Articular chondrocyte of knee joint (primary cell): ENCODE data around the gene OR8S1. TPM values are rescaled to one million over a fixed set of nuclear protein-coding genes. Genes with fewer than 3 reads are reported as not detected.

Experiments used
- total RNA-seq: library from RNA; depleted of rRNA; stranded (reverse); fragments of >200 nt; gene quantifications from 2 replicates; pipeline ENCODE4 v1.2.3, GENCODE V29; 2012

Gene OR8S1
- total RNA-seq = not detected in 2 replicates

DNA sequence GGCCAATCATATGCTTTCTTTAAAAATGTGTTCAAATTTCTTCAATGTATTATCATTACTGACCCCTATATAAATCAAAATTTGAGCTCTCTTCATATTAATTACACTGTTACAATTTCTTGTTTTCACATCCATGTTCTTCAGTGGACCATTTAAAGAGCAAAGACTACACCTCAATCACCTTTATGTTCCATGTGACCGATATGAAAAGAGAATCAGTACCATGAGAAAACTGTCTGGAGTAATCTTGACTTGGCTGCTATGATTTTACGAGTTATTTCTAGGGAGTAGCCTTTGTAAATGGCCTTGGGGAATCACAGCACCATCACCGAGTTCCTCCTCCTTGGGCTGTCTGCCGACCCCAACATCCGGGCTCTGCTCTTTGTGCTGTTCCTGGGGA lies at the start of gene OR8S1:
Gene OR8S1, plus strand, starts transcription at position 301 of the 400 bp plus-strand sequence. Its CDS starts 0 bp downstream, at position 301.

GRCh38 chr12:48482198-48482597 lies 43.2 kb upstream of the OR8S1 start, which contains the start of gene C12orf54:
Gene C12orf54, plus strand, starts transcription at chr12:48482498. Its CDS starts 799 bp downstream, at chr12:48483297.

GRCh38 chr12:48569946-48570345 lies 44.5 kb downstream of the OR8S1 start, which contains the start of gene LALBA:
Gene LALBA, minus strand, starts transcription at chr12:48570046. Its CDS starts 26 bp downstream, at chr12:48570020.

Other genes with a start within 250 kb of the OR8S1 start
- gene ZNF641, start 174.7 kb upstream of the OR8S1 start, total RNA-seq = 10.6 and 14.3 TPM in 2 replicates
- not detected in 2 replicates for gene ANP32D, start 53.1 kb upstream of the OR8S1 start, total RNA-seq
- 0.22 TPM in 1 of 2 replicates, not detected in the other for gene C12orf54, start 43.1 kb upstream of the OR8S1 start, total RNA-seq
- not detected in 2 replicates for gene LALBA, start 44.4 kb downstream of the OR8S1 start, total RNA-seq
- gene KANSL2, start 156.6 kb downstream of the OR8S1 start, total RNA-seq = 42.2 and 56.4 TPM in 2 replicates
- 32.0 and 41.2 TPM in 2 replicates for gene CCNT1, start 191.1 kb downstream of the OR8S1 start, total RNA-seq